HG02623 (cell line): ENCODE measurements around the gene SSNA1.
"Not testable (repeated sequence)": the region's sequence is repeated elsewhere in the genome, so short reads cannot be mapped to it uniquely, and the experiment has no call there.

Experiments
- ATAC-seq: cut with Tn5 transposase; IDR thresholded peaks from one replicate; pipeline ENCODE4 v1.9.1; 2021; ENCODE audit warnings: moderate library complexity; ENCODE audit not compliant: unreplicated experiment

SSNA1 gene

GRCh38 chr9:137229903-137230704 is 41.6 kb downstream of the SSNA1 start:
- no peak for ATAC-seq

DNA sequence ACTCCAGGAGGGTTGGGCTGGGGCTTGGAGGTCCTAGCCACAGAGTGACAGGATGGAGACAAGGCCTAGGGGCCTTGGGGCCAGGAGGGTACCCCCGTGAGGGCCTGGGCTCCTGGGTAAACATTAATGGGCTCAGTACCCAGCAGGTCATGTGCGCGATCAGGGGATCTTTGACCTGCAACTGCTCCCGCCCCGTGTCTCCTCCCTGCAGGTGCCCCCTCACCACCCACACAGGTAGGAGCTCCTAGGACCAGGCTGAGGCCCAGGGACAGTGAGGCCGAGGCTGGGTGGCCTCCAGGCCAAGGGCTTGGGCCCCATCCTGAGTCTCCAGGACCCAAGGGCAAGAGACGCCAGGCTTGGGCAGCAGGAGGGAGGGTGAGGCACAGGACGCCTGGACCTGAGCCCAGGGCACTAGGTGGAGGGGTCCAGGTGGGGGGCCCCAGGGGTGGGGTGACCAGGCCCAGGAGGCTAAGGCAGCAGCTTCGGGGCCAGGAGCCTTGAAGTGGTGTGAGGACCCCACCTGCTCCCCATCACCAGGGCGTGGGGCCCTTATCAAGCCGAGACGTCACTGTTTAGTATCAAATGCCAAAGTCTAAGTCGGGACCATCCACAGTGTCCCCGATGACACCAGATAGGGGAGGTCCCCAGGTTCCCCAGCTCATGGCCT is 42.4 kb downstream of the SSNA1 start, which contains the start of gene SLC34A3:
Gene SLC34A3 (plus strand): TSS at position 197 of the 667 bp plus-strand sequence. CDS start 802 bp downstream, outside the sequence.
- no peak for ATAC-seq

DNA sequence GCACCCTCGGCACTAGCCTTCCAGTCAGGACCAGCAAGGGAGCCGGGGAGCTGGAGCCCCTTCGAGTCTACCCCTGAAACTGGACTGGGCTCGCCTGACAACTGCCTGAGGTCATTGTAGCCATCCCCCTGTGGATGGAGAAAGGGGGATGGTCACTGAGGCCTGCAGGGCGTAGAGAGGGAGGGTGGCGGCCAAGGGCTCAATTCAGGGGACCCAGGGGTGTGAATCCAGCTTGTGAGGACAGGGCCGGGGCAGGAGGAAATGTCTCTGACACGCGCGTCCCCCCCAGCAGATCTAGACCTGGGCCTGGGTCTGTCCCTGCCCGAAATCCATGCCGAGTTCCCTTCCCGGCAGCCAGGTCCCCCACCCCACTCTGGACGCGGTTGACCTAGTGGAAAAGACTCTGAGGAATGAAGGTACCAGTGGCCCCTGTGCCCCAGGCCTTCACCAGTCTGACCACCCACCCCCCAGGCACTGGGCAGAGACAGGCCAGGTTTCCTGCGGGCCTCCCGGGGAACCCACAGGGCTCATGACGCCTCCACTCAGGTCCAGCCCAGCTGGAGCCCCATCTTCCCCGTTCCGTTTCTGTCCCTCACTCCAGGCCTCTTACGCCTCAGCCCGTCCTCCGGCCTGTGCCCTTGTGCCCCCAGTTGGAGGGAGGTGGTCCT is 43.0 kb downstream of the SSNA1 start:
- ATAC-seq = no peak

- no peak for ATAC-seq
Observed at GRCh38 chr9:137232101-137232500, 43.6 kb downstream of the SSNA1 start.

GRCh38 chr9:137232510-137232909 is 44.0 kb downstream of the SSNA1 start:
- no peak for ATAC-seq

- no peak for ATAC-seq
Observed at GRCh38 chr9:137233143-137233980, 44.9 kb downstream of the SSNA1 start.

GRCh38 chr9:137234055-137234697 is 45.7 kb downstream of the SSNA1 start:
- no peak for ATAC-seq

DNA sequence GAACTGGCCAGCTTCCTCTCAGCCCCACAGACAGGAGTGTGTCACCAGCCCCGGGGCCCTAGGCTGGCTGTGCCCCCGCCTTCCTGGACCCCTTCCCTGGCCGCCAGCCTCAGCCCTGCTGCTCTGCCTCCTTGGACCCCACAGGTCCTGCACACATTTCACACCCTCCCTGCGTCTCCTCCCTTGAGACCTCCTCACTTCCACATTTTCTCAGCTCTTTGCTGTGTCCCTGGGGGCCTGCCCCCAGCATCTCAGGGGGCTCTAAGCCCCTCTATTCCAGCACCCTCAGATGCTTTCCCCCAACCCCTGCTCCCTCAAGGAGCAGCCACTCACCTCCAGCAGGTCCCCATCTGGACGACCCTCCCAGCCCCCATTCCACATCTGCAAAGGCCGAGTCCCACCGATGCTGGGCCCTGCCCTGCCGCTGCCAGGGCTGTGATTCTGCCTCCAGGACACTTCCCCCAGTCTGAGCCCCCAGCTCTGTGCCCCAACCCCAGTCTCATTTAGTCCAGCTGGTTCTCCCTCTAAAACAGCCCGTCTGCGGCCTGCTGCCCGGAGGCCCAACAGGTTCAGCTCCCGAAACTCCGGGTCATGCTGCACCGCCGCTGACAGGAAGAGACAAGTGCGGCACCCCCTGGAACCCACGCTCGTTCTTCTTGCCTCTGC is 46.4 kb downstream of the SSNA1 start:
- no peak for ATAC-seq

DNA sequence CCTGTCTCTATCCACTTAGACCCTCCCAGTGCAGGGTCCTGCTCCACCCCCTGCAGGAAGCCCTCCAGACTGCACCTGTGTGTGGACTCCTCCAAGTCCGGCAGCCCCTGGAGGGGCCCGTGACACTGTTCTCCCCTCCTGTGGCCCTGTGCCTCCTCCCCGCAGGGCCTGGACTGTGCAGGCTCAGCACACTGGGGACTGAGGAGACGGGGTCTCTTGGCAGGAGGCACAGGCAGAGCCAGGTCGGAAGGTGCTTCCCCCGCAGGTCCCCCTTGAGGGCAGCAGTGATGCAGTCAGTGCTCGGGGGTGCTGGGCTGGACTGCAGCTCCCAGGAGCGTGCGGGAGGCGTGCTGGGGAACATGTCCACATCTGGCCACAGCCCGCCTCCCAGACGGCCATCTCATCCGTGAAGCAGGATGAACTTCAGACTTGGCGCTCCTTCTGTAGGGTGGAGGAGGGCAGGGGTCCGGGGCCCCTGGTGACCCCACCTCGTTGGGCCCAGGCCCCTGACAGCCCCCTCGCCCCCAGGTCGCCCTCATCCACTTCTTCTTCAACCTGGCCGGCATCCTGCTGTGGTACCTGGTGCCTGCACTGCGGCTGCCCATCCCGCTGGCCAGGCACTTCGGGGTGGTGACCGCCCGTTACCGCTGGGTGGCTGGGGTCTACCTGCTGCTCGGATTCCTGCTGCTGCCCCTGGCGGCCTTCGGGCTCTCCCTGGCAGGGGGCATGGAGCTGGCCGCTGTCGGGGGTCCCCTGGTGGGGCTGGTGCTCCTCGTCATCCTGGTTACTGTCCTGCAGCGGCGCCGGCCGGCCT is 47.2 kb downstream of the SSNA1 start:
- no peak for ATAC-seq

GRCh38 chr9:137236238-137236935 is 47.9 kb downstream of the SSNA1 start:
- ATAC-seq = no peak

DNA sequence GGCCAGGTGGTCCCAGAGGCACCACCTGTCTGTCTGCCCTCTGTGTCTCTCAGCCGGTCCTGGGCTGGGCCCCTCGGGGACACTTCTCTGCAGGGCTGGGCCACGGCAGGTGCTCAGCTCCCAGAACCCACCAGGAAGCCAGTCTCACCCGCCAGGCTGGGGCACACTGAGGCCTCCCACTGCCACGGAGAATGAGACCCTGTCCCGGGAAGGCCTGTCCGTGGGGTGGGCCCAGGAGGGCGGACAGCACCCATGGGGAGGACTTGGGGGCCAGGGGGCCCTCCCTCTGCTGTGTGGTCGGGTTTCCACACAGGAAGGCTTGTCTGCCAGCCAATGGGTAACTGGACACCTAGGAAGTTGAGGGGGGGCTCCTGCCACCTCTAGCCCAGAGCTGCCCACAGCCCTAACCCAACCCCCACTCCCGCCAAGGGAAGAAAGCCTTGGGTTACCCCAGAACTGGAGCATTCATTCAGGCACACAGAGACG is 48.5 kb downstream of the SSNA1 start:
- no peak for ATAC-seq

DNA sequence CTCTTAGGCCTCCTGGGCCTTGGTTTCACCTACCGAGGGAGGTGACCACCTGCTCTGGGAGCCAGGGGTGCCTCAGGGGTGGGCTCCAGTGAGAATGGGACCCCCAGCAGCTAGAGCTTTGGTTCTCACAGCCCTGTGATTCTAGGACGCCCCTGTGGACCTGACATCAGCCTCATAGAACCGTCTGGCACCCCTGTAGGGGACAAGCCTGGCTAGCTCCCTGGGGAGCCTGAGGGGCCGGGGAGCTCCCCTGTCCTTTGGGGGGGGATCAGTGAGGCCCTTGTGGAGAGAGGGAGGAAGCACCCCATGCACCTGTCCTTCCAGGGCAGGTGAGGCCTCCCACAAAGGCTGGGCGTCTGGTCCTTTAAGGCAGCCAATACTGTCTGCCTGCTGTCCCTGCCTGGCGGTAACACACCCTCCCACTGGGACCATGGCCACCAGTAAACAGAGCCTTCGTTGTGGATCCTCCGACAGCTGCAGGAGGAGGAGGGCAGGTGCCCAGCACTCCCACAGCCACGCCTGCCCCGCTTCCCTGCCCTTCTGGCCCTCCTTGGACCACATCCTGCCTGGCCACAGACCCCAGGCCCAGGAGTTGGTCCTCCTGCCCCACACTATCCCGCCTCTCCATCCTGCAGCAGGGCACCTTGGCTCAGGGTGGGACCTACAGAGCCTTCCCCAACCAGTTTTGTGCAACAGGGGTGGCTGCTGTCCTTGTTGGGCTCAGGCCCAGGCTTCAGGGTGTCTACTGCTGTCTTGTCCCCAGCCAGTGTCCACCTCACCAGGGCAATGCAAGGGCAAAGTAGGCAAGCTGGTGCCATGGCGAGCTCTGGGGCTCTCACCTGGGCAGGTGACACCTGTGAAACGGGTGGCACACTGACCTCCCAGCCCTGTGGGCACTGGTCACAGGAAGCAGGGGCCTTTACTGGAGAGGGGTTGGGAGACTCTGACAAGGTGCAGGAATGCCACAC is 49.6 kb downstream of the SSNA1 start:
- no peak for ATAC-seq

GRCh38 chr9:137239541-137240200 is 51.2 kb downstream of the SSNA1 start:
- ATAC-seq = not testable (repeated sequence)
